Ovary (tissue), 9 donors: ENCODE data around the gene PACC1. TPM values are rescaled to one million over a fixed set of nuclear protein-coding genes. Genes with fewer than 3 reads are reported as not detected.
A peak's percentile ranks its signal among the peaks of the same experiment; 100 is the strongest.

Source experiments
- DNase-seq, 5 donors: peaks; one replicate each; pipeline ENCODE4 v3.0.0-alpha.2; 2019 to 2020
- H3K27ac ChIP-seq, 2 donors: fragments of 200-600 bp; one replicate each; pipeline versions ENCODE4 v1.5.1 to v1.8.0; 2019 to 2022
- H3K27me3 ChIP-seq: fragments of 200-600 bp; one replicate; pipeline ENCODE4 v1.8.0; 2022
- H3K36me3 ChIP-seq: fragments of 200-600 bp; sonication (generic); one replicate; pipeline ENCODE4 v1.5.1; 2019
- H3K4me1 ChIP-seq: one replicate; pipeline ENCODE4 v1.8.1; 2013; ENCODE audit warnings: mild to moderate bottlenecking, moderate library complexity; ENCODE audit not compliant: insufficient read depth
- H3K4me3 ChIP-seq: fragments of 200-600 bp; sonication (generic); one replicate; pipeline ENCODE4 v1.5.1; 2017
- H3K9me3 ChIP-seq, 2 donors: fragments of 200-600 bp in 1 of 2; sonication (generic) in 1 of 2; one replicate each; pipeline versions ENCODE4 v1.5.1 to v1.8.1; 2013 to 2019; ENCODE audit warnings: mild to moderate bottlenecking in 1 of 2, moderate library complexity in 1 of 2
- CTCF ChIP-seq, 3 donors: fragments of 450-650 bp in 2 of 3; fragments of 200-600 bp in 1 of 3; IDR thresholded peaks; one replicate each; pipeline versions ENCODE4 v1.5.1 to v1.8.0; 2016 to 2022; ENCODE audit warnings: antibody characterized with exemption in 3 of 3, mild to moderate bottlenecking in 1 of 3
- EP300 ChIP-seq: sonication (generic); formaldehyde crosslinking; IDR thresholded peaks from one replicate; pipeline ENCODE4 v1.6.1; 2017; ENCODE audit warnings: antibody characterized with exemption
- POLR2A ChIP-seq: fragments of 450-650 bp; IDR thresholded peaks from one replicate; pipeline ENCODE4 v1.6.1; 2017; ENCODE audit warnings: antibody characterized with exemption, mild to moderate bottlenecking, moderate library complexity
- WGBS, 3 donors: extraction: QIAGEN DNeasy Blood & Tissue Kit in 1 of 3; methylation state at CpG; one replicate each; pipeline versions ENCODE4 v1.1.5 to v1.1.7; 2013 to 2017; 5-methylcytosine and 5-hydroxymethylcytosine counted together
- intact Hi-C, 4 donors: fragments of 100-400 bp; cut with DNase I; formaldehyde crosslinking; loops; one replicate each; pipeline versions ENCODE4 v1.11.0 to v1.15.1; 2022 to 2023
- polyA plus RNA-seq, 2 donors: library from polyadenylated mRNA; stranded (reverse); fragments of 200-250 nt in 1 of 2; fragments of 350-450 nt in 1 of 2; fragmentation: Illumina TruSeq in 1 of 2; extraction: RNeasy Lipid Tissue Mini Kit (QIAGEN cat#74804) in 1 of 2; gene quantifications; one replicate each; pipeline ENCODE4 v1.2.3, GENCODE V29; 2013 to 2014
- total RNA-seq, 7 donors: library from RNA; depleted of rRNA in 2 of 7; stranded (reverse); fragments of >200 nt in 2 of 7; fragmentation: NEBNext Ultra II Directional in 3 of 7; extraction: Animal tissue kit (Norgen Biotek cat#: 25700) in 3 of 7; gene quantifications; one replicate each; pipeline versions ENCODE4 v1.1.0 to v1.2.4, GENCODE V29; 2016 to 2023
- donor health status: DM: no; HTN: no; CAD: no; lungs with moderate emphysema.
- donor health status: DM: no; HTN: no; CAD: no.
- donor health status: Bipolar disorder and iron deficiency.
- donor health status: DM: yes; HTN: yes; CAD: no.
- donor health status: DM: no; HTN: no; CAD: no.
- donor health status: DM: yes; HTN: yes; CAD: no.

Gene PACC1
- total and polyA plus RNA-seq, 9 donors, result 1.9 to 9.5 (median 2.9) TPM

GRCh38 chr1:212452323-212453155 is 37.9 kb upstream of the PACC1 start:
- peak; percentile 32 to 74 (median 61) for DNase-seq
- intact Hi-C loops, result loop anchor here in 2 of 4 donors (5.0 to 10.0 kb wide), 2 partner anchors 168 to 775 kb away; partner anchors contain the start of genes PPP2R5A (in 2 of the 2) and NEK2 (in 1 of the 2)
- no peak for TF ChIP-seq EP300
- TF ChIP-seq CTCF (IDR thresholded peaks at IDR 0.05), result no peak
- TF ChIP-seq POLR2A, result no peak

DNA sequence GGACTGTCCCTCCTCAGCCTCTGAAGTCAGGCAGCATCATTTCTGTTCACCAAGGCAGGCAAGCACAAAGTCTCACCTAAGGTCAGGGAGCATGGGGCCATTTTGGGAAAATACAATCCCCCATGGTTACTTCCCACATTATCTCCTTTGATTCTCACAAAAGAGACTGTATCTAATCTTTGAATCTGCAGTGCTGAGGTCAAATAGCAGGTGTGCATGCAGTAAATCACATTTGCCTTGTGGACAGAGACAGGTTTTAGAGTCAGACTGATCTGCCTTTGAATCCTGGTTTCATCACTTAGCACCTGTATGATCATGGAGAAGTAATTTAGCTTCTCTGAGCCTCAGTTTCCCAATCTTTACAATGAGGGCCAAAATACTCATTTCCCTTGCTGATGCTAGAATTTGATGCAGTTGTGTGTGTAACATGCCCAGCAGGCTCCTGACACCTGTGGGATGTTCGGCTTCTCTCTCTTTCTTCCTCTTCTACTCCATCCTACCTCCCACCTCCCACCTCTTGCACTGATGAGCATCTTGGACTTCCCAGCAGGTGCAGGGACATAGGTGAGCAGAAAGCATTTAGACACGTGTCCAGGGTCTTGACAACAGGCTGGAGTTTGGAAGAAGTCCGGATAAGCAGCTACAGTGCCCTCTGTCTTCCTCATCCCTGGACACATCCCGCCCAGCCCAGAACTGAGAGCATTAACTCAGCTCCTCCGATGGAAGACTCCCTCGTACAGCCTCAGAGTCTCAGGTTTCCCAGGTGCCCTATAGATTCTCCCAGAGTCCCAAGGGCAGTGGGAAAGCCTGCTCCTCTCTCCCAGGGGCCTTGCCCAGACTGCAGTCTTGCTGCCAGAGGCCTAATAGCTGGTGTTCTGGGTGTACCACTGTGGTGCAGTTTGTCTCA is 37.0 kb upstream of the PACC1 start:
- no peaks in the 10 kb centered on the region for H3K9me3 ChIP-seq
- DNase-seq, result no peak
- no peaks in the 10 kb centered on the region for H3K27me3 ChIP-seq
- intact Hi-C loops, result loop anchor here in 2 of 4 donors (5.0 to 10.0 kb wide), 2 partner anchors 167 to 774 kb away; partner anchors contain the start of genes PPP2R5A (in 2 of the 2) and NEK2 (in 1 of the 2)
- H3K4me1 ChIP-seq, result peaks cover 8% of the 10 kb centered on the region
- TF ChIP-seq POLR2A (no peak), CTCF (IDR thresholded peaks at IDR 0.05) (no peak), EP300 (no peak)
- 77 to 87% (median 82%) methylated on average over 6 of the region's 6 CpGs for WGBS, 3 donors
- no peaks in the 10 kb centered on the region for H3K36me3 ChIP-seq
- H3K4me3 ChIP-seq, result no peak overlapping the region
- no peak overlapping the region for H3K27ac ChIP-seq

More at GRCh38 chr1:212452323-212453155, 37.9 kb upstream of the PACC1 start:
- Histone ChIP-seq H3K27me3 (no peaks in the 10 kb centered on the region), H3K4me1 (peaks cover 8% of the 10 kb centered on the region), H3K27ac (peak overlapping the region in 1 of 2 donors; percentile 64), H3K4me3 (no peak overlapping the region), H3K9me3 (no peaks in the 10 kb centered on the region), H3K36me3 (no peaks in the 10 kb centered on the region)
- 35 to 38% (median 37%) methylated on average over 15 of the region's 15 CpGs for WGBS, 3 donors

DNA sequence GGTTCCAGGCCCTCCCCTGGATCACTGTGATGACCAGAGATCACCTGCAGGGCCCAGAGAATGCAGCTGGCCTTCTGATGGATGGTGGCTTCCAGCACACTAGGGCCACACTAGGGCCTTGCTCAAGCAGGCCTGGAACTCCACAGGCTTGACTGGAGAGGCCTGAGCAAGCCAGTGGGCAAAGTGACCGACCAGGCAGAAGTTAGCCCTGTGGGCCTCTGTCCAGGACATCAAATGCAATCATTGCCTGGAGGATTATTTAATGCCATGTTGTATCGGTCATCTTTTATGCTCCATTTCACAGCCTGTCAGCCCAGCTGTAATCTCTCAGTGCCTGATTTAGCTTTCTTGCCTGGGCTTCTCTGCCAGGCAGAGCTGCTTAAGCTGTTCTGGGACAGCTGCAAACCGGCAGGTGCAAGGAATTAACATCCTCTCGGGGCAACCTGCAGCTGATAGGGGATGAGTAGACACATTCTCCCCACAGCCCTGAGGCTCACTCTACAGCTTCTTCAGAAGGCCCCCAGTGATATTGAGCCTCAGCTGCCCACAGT is 35.7 kb upstream of the PACC1 start:
- WGBS, 3 donors, result 56 to 67% (median 64%) methylated on average over 4 of the region's 4 CpGs
- no peak for TF ChIP-seq POLR2A
- no peak for TF ChIP-seq EP300
- TF ChIP-seq CTCF (IDR thresholded peaks at IDR 0.05), result no peak
- intact Hi-C loops, result loop anchor here in 2 of 4 donors (5.0 to 10.0 kb wide), 2 partner anchors 166 to 773 kb away; partner anchors contain the start of genes PPP2R5A (in 2 of the 2) and NEK2 (in 1 of the 2)
- no peak overlapping the region for H3K4me3 ChIP-seq
- DNase-seq, result no peak
- H3K9me3 ChIP-seq, result no peaks in the 10 kb centered on the region
- no peak overlapping the region for H3K27ac ChIP-seq
- H3K36me3 ChIP-seq, result no peaks in the 10 kb centered on the region
- H3K4me1 ChIP-seq, result peaks cover 8% of the 10 kb centered on the region
- H3K27me3 ChIP-seq, result no peaks in the 10 kb centered on the region

GRCh38 chr1:212447478-212447877 is 32.8 kb upstream of the PACC1 start:
- Histone ChIP-seq H3K9me3 (no peaks in the 10 kb centered on the region), H3K4me1 (peaks cover 2% of the 10 kb centered on the region), H3K27me3 (no peaks in the 10 kb centered on the region), H3K36me3 (no peaks in the 10 kb centered on the region), H3K4me3 (no peak overlapping the region), H3K27ac (no peak overlapping the region)
- WGBS, 3 donors, result 66 to 75% (median 67%) methylated on average over 2 of the region's 2 CpGs
- DNase-seq, result peak in 1 of 5 donors; percentile 26
- no peak for TF ChIP-seq EP300
- TF ChIP-seq CTCF (IDR thresholded peaks at IDR 0.05), result no peak
- no peak for TF ChIP-seq POLR2A
- intact Hi-C loops, result no loop called here
